MM.1S (cell line): ENCODE measurements around the gene OSBPL2.

Source experiments
- DNase-seq: peaks from one replicate; pipeline ENCODE4 v3.0.0-alpha.2; 2015
- H2AFZ ChIP-seq: fragments of 300-600 bp; sonication (generic); 2 replicates; pipeline ENCODE4 v1.6.0; 2016; ENCODE audit warnings: antibody characterized with exemption, low read length
- H3F3A ChIP-seq: fragments of 300-600 bp; sonication (generic); 2 replicates; pipeline ENCODE4 v1.6.1; 2016; ENCODE audit warnings: mild to moderate bottlenecking, antibody characterized with exemption, low read length, moderate library complexity, mixed read lengths; ENCODE audit not compliant: insufficient read depth
- H3K27ac ChIP-seq: fragments of 300-600 bp; sonication (generic); 2 replicates; pipeline ENCODE4 v1.5.1; 2016; ENCODE audit warnings: mild to moderate bottlenecking, low read length
- H3K27me3 ChIP-seq: fragments of 300-600 bp; sonication (generic); replicated peaks from 2 replicates; pipeline ENCODE4 v1.6.0; 2016; ENCODE audit warnings: low read length; ENCODE audit not compliant: insufficient read depth
- H3K36me3 ChIP-seq: fragments of 300-600 bp; sonication (generic); replicated peaks from 2 replicates; pipeline ENCODE4 v1.6.1; 2016; ENCODE audit warnings: mild to moderate bottlenecking, low read length, mixed read lengths; ENCODE audit not compliant: insufficient read depth
- H3K4me1 ChIP-seq: fragments of 300-600 bp; sonication (generic); 2 replicates; pipeline ENCODE4 v1.6.1; 2016; ENCODE audit warnings: low read length, mixed read lengths
- H3K4me2 ChIP-seq: fragments of 300-600 bp; sonication (generic); 2 replicates; pipeline ENCODE4 v1.6.0; 2016; ENCODE audit warnings: low read depth, low read length
- H3K4me3 ChIP-seq: fragments of 300-600 bp; sonication (generic); 2 replicates; pipeline ENCODE4 v1.5.1; 2016; ENCODE audit warnings: low read length, mixed read lengths
- H3K79me2 ChIP-seq: fragments of 300-600 bp; sonication (generic); 2 replicates; pipeline ENCODE4 v1.6.1; 2016; ENCODE audit warnings: mixed run types, low read length, mixed read lengths
- H3K9ac ChIP-seq: fragments of 300-600 bp; sonication (generic); 2 replicates; pipeline ENCODE4 v1.6.1; 2016; ENCODE audit warnings: low read length, mixed read lengths
- H3K9me2 ChIP-seq: fragments of 300-600 bp; sonication (generic); replicated peaks from 2 replicates; pipeline ENCODE4 v1.6.1; 2016; ENCODE audit warnings: mild to moderate bottlenecking, low read length, mixed read lengths; ENCODE audit not compliant: insufficient read depth
- H3K9me3 ChIP-seq: fragments of 300-600 bp; sonication (generic); replicated peaks from 2 replicates; pipeline ENCODE4 v1.6.1; 2016; ENCODE audit warnings: mild to moderate bottlenecking, low read length, mixed read lengths; ENCODE audit not compliant: insufficient read depth
- H4K20me1 ChIP-seq: fragments of 300-600 bp; sonication (generic); 2 replicates; pipeline ENCODE4 v1.6.1; 2016; ENCODE audit warnings: mild to moderate bottlenecking, low read length, moderate library complexity, mixed read lengths; ENCODE audit not compliant: insufficient read depth
- EZH2 ChIP-seq: fragments of 300-600 bp; sonication (generic); optimal IDR thresholded peaks from 2 replicates; pipeline ENCODE3; 2017; ENCODE audit warnings: low read depth, mild to moderate bottlenecking, antibody characterized with exemption, low read length, mixed read lengths
- EZH2phosphoT487 ChIP-seq: fragments of 300-600 bp; sonication (generic); IDR thresholded peaks from 2 replicates; pipeline ENCODE4 v1.6.1; 2018; ENCODE audit warnings: antibody characterized with exemption, low read length
- TF ChIP-seq, protein P1 (sequence below): fragments of 300-600 bp; sonication (generic); IDR thresholded peaks from 2 replicates; pipeline ENCODE4 v1.5.1; 2016; ENCODE audit warnings: antibody characterized with exemption, low read length, mixed read lengths

OSBPL2 gene

DNA sequence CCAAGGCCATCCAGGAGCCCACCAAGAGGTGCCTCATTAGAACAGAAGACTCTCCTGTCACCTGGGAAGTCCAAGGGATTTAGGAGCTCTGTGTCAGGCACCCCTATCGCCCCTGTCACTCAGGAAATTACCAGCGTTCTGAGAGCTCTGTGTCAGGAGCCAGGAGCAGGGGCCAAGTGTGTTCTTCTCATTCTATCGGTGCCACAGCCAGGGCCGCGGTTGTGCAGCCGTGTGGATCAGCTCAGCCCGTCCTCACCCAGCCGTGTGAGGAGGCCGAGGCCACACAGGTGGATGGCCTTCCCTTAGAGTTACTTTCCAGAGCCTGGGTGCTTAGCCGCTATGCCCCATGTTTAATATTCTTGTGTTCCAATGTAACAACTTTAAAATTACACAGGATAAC, 45.7 kb upstream of the OSBPL2 start:
- Histone ChIP-seq H2AFZ (no peak overlapping the region), H4K20me1 (no peaks in the 10 kb centered on the region), H3K9me3 (no peaks in the 10 kb centered on the region), H3K36me3 (no peaks in the 10 kb centered on the region; the same call in 1 of the 2 replicates), H3K27me3 (no peaks in the 10 kb centered on the region), H3K9ac (no peak overlapping the region), H3K9me2 (no peaks in the 10 kb centered on the region), H3F3A (no peaks in the 10 kb centered on the region), H3K4me1 (no peaks in the 10 kb centered on the region), H3K4me2 (no peak overlapping the region), H3K4me3 (no peak overlapping the region), H3K79me2 (peaks cover 30% of the 10 kb centered on the region), H3K27ac (no peak overlapping the region)
- TF ChIP-seq, protein P1, sequence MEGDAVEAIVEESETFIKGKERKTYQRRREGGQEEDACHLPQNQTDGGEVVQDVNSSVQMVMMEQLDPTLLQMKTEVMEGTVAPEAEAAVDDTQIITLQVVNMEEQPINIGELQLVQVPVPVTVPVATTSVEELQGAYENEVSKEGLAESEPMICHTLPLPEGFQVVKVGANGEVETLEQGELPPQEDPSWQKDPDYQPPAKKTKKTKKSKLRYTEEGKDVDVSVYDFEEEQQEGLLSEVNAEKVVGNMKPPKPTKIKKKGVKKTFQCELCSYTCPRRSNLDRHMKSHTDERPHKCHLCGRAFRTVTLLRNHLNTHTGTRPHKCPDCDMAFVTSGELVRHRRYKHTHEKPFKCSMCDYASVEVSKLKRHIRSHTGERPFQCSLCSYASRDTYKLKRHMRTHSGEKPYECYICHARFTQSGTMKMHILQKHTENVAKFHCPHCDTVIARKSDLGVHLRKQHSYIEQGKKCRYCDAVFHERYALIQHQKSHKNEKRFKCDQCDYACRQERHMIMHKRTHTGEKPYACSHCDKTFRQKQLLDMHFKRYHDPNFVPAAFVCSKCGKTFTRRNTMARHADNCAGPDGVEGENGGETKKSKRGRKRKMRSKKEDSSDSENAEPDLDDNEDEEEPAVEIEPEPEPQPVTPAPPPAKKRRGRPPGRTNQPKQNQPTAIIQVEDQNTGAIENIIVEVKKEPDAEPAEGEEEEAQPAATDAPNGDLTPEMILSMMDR, result no peak
- TF ChIP-seq EZH2phosphoT487, result no peak
- no peak for TF ChIP-seq EZH2
- DNase-seq, result no peak

DNA sequence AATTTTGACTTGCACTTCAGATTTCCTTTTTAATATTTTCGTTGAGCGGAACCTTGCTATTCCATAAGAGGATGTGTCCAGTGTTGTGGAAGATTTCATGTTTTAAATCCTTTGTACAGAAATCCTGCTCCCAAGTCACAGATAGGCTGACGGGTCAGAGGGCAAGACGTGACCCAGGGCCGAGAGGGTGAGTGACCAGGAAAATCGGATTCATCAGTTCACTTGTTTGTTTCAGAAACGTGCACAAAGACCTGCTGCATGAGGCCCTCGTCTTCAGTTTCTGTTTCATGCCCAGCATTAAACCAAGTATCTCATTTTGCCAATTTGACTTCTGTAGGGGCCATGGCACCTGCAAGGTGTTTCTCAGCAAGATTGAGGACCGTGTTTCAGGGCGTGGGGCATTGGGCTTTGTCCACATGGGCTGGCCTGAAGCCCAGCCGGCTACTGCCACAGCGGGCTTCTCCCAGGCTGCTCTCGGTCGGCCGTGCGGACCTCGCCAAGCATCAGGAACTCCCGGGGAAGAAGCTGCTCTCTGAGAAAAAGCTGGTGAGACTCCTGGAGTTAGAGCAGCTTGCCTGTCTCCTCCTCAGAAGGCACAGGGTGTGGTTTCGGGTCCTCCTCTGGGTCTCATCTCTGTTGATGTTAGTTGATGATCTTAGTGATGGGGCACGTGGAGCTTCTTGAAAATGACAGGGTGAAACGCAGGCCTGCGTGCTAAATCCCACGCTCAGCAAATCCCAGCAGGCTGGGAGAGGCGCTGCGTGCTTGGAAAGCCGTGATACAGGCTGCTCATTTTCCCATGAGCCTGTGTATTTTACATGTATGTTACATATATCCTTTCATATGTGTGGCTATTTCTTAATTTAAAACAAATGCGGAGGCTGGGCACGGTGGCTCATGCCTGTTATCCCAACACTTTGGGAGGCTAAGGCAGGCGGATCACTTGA, 45.0 kb upstream of the OSBPL2 start:
- H2AFZ ChIP-seq, result no peak overlapping the region
- no peaks in the 10 kb centered on the region for H3K9me3 ChIP-seq
- no peak overlapping the region for H3K27ac ChIP-seq
- no peak overlapping the region for H3K4me2 ChIP-seq
- TF ChIP-seq, protein P1, result no peak
- H3K27me3 ChIP-seq, result no peaks in the 10 kb centered on the region
- H3F3A ChIP-seq, result no peaks in the 10 kb centered on the region
- no peaks in the 10 kb centered on the region for H3K4me1 ChIP-seq
- H4K20me1 ChIP-seq, result no peaks in the 10 kb centered on the region
- no peaks in the 10 kb centered on the region for H3K9me2 ChIP-seq
- no peaks in the 10 kb centered on the region; the same call in 1 of the 2 replicates for H3K36me3 ChIP-seq
- H3K79me2 ChIP-seq, result peaks cover 23% of the 10 kb centered on the region
- no peak for DNase-seq
- H3K4me3 ChIP-seq, result no peak overlapping the region
- no peak overlapping the region for H3K9ac ChIP-seq

DNA sequence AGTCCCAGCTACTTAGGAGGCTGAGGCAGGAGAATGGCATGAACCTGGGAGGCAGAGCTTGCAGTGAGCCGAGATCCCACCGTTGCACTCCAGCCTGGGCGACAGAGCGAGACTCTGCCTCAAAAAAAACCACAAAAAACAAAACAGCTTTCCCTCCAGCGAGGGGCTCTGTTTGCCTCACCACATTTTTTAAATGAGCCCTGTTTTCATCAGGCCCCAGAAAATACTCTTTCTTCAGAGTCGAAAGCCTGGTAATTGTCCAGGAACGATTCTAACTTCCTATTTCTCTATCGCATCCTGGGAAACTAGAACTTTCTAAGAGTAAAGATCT, 43.3 kb upstream of the OSBPL2 start:
- H3K4me3 ChIP-seq, result no peak overlapping the region
- no peaks in the 10 kb centered on the region for H3K4me1 ChIP-seq
- no peaks in the 10 kb centered on the region for H3K9me2 ChIP-seq
- H3K79me2 ChIP-seq, result peaks cover 21% of the 10 kb centered on the region
- no peaks in the 10 kb centered on the region for H3K9me3 ChIP-seq
- TF ChIP-seq, protein P1, result no peak
- TF ChIP-seq EZH2 (no peak), EZH2phosphoT487 (no peak)
- no peak for DNase-seq
- H2AFZ ChIP-seq, result no peak overlapping the region
- H3K4me2 ChIP-seq, result no peak overlapping the region
- H3K9ac ChIP-seq, result no peak overlapping the region
- no peaks in the 10 kb centered on the region for H4K20me1 ChIP-seq
- no peak overlapping the region for H3K27ac ChIP-seq
- H3K27me3 ChIP-seq, result no peaks in the 10 kb centered on the region
- no peaks in the 10 kb centered on the region for H3F3A ChIP-seq
- no peaks in the 10 kb centered on the region; the same call in 1 of the 2 replicates for H3K36me3 ChIP-seq
